ENCODE data around the gene PCSK5.

The PCSK5 gene

DNA sequence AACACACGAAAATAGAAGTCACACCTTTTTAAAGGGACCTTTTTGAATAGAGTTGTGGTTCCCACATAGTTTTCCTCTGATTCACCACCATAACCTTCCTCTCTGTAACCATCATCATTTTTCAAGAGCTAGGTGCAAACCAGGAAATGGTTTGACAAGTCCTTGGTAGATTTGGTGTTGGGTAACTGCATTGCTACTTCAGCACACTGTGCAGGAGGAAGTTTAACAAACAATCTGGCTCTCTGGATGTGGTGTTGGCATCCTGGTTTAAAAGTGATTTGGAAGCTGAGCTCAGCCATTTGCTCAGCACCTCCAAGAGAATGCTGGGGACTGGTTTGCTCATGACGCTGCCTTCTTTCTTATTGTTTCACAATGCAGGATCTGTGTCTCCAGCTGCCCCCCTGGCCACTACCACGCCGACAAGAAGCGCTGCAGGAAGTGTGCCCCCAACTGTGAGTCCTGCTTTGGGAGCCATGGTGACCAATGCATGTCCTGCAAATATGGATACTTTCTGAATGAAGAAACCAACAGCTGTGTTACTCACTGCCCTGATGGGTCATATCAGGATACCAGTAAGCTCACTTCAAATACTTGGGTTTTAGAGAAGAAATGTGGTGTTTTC is 290.7 kb downstream of the PCSK5 start:
- DNase-seq (ENCODE audit: low spot score) (peak; percentile 72), FAIRE-seq (peak; percentile 23)

DNA sequence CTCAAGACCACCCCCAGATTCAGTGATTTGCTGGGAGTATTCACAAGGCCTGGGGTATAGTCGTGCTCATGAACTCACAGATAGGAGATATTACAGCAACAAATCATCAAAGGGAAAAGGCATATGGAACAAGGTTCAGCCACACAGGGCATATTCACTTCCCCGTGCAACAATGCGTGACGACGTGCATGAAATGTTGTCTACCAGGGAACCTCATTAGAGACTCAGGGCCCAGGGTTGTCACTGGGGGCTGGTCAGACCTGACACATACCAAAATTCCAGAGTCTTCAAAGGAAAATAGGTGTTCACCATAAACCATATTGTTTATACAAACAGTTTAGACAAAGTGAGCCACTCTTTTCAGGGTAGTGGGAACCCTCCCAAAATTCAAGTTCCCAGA is 291.3 kb downstream of the PCSK5 start:
- FAIRE-seq (no peak), DNase-seq (ENCODE audit: low spot score) (no peak)

DNA sequence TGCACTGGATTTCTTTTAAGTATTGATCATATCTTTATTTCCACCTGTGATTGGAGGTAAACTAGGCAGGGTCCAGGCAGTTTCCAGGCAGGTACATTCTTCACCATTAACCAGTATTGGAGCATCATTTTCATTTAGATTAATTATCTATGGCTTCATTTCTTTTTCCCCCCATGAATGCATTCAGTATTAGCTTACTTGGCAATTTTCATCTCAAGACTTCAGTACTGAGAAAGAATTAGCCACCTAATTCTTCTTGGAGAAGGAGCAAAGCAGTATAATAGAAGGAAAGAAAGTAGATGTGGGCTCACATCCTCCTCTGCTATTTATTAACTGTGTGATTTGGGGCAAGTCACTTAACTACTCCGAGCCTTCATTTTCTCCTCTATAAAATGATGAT is 295.0 kb downstream of the PCSK5 start:
- FAIRE-seq, result no peak
- DNase-seq (ENCODE audit: low spot score), result no peak

DNA sequence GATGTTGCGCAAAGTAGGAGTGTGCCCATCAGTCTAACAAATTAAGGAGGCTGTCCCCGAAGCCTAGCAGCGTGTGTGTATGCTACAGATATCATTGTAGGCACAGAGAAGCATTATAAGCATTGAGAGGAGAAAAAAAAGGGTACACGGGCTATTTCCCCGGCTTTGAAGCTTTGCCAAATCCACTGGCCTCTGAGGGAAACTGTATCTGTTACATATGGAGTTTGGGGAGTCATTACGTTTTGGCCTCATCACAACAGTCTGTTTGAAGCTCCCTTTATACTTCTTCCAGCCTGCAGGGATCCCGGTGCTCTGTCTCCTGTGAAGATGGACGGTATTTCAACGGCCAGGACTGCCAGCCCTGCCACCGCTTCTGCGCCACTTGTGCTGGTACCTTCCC is 297.8 kb downstream of the PCSK5 start:
- DNase-seq (ENCODE audit: low spot score) (no peak), FAIRE-seq (no peak)

DNA sequence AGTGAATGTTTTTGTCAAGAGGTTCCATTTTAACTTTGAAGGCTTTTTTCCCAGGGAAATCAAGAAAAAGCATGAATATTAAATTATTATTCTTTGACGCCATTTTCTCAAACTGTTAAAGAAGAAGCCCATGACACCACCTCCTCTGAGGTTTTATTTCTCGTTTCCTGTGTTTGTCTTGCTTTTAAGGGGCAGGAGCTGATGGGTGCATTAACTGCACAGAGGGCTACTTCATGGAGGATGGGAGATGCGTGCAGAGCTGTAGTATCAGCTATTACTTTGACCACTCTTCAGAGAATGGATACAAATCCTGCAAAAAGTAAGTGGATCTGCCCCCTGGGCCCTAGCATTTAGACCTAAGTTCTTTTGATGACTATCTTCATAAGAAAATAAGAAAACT is 298.4 kb downstream of the PCSK5 start:
- DNase-seq (ENCODE audit: low spot score), result no peak
- FAIRE-seq, result no peak

DNA sequence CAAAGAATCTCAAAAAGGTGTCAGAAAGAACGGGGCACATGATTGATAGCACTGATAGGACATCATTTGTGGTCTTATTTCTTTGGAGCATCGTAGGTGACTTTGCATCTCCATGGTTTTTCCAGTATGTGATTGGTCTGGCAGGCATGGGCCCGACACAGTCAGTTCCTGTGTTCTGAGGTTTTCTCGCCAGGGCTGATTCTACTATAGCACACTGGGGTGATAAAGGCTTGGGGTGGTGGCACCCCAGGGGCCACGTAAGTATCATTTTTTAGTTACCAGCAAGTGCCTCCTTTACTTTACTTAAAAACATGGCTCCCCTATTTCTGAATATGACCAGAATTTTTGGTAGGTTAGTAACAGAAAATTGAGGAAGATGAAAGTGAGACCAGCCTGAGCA is 301.0 kb downstream of the PCSK5 start:
- FAIRE-seq, result no peak
- no peak for DNase-seq (ENCODE audit: low spot score)

DNA sequence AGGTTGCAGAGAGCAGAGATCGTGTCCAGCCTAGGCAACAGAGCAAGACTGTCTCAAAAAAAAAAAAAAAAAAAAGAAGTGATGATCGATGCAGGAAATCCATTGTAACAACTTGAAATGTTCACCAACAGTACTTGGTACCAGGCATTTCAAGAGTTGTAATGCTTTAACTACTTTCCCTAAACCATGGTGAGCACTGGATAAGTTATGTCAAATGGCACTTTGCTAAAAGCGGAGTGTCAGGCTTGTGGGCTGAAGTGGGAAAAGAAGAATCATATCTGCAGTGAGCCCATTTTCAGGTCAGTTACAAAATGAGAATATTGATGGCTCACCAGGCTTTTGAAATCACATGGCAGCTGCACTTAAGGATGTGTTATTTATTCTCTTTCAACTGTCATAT is 301.5 kb downstream of the PCSK5 start:
- FAIRE-seq (no peak), DNase-seq (ENCODE audit: low spot score) (no peak)

DNA sequence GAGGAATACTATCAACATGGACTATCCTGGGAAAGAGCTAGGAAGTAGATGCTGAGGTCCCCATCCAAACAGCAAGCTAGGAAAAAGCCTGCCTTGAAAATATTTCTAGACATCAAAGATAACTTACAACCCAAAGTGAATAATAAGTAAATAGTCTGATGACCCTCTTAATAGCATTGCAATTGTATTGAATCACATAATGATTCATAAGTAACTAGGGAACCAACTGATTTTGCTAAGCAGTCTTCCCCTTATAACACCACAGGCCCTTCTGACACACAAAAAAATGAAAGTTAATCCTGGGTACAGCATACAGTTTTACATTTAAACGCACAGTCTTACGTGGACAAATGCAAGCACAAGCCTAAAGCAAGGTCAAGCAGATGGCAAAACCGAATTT is 304.4 kb downstream of the PCSK5 start:
- no peak for FAIRE-seq
- DNase-seq (ENCODE audit: low spot score), result no peak

DNA sequence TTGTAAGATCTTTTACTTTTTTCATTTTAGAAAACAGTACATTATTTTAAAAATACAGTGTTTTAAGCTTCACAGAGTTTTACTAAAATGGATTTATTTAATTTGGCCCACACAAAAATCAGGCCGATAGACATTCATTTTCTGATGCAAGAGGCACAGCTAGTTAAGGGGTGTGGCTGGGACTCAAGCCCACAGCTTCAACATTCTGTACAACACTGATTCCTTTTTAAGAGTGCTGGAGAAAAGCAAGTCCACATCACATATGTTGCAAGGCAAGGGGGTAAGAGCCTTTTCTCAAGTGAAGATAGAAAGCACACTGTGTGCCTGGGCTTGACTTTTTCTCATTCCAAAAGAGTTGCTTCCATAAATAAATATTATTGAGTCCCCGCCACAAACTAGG is 307.9 kb downstream of the PCSK5 start:
- DNase-seq (ENCODE audit: low spot score) (no peak), FAIRE-seq (no peak)

DNA sequence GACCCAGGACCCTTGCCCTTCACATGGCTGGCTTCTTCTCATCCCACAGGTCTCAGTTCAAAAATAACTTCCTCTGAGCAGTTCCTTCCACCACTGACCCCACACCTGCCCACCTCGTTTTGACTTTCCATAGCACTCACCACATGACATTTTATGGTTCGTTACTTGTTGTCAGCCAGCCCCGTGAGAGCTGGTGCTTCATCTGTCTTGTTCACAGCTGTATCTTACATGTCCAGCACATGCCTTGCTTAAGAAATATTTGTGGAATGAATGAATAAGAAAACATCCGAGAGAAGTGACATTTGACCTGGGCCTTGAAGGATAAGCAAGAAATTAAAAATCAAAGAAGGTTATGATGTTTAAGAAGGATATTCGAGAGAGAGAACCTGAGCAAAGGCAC is 309.8 kb downstream of the PCSK5 start:
- no peak for FAIRE-seq
- DNase-seq (ENCODE audit: low spot score), result no peak

DNA sequence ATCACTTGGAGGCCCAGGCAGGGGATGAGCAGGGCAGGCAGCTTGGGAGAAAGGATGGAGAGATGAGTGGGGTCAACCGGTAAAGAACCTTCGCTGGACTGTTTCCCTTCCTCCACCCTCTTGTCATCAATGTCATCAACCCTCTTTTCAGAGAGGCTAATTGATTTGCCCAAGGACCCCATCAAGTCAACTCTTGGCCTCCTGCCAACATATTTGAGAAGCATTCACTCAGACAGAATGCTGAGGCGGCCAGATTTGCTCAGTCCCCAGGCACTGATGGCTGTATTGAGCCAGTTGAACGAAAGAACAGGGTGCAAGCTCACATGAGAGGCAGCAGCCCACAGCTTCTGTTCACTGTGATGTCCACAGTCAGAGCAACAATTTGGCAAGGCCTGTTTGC is 310.3 kb downstream of the PCSK5 start:
- FAIRE-seq (no peak), DNase-seq (ENCODE audit: low spot score) (no peak)

DNA sequence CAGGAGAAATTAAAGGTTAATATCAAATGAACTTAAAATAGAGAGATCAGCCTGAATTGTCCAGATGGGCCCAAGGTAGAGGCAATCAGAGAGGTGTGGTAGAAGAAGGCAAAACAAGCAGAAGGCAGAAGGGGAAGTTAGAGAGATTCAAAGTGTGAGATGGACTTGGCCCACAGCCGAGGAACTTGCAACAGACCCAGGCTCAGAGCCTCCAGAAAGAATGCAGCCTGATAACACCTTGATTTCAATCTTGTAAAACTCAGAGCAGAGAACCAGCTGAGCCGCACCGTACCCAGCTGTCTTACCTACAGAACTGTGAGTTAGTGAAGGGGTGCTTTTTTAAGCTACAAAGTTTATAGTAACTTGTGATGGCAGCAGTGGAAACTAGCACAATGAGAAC is 312.9 kb downstream of the PCSK5 start:
- FAIRE-seq, result no peak

DNA sequence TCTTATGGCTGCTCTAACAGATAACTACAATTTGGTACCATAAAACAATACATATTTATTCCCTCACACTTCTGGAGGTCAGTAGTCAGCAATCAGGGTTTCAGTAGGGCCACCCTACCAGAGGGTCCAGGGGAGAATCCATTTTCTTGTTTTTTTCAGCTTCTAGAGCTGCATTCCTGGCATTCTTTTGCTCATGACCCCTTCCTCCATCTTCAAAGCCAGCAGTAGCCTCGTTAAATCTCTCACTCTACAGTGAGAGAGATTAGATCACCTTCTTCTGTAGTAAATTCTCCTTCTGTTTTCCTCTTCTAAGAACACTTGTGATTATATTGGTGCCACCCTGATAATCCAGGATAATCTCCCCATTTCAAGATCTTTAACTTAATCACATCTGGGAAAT is 316.3 kb downstream of the PCSK5 start:
- no peak for DNase-seq (ENCODE audit: low spot score)
- no peak for FAIRE-seq

More for the DNA sequence above, 312.9 kb downstream of the PCSK5 start:
- no peak for DNase-seq (ENCODE audit: low spot score)

DNA sequence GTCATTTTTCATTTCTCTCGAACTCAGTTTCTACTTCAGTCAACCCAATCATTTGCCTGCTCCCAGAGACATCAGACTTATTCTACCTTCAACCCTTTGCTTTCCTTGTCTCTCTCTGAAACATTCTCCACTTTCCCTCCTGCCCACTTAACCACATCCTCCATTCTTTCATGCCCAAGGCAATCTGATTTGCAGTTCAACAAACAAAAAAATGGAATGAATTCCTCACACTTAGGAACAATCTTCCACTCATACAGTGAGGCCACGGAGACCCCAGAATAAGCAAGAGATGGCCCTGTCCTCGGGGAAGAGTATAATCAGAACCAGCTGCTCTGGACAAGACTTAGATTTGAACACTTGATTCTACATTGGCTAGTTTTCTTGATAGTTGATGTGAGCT is 323.3 kb downstream of the PCSK5 start:
- FAIRE-seq (no peak), DNase-seq (ENCODE audit: low spot score) (no peak)

DNA sequence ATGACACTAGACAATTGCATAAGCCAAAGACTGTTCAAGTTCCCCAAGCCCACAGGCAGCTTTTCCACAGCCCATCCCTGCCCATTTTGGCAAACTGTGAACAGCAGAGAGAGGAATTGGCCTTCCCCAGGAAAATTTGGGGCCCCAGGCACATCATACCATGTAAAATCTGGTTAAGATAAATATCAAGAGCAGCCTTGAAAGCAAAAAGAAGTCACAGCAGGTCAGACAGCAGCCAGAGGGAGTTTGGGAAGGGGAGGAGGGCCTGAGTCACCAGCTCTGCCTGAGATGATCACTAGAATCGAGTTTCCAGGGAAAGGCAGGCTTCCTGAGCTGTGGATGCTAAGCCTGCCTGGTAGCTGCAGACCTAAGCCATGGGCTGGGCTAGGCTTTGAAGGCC is 324.6 kb downstream of the PCSK5 start:
- FAIRE-seq, result no peak
- DNase-seq (ENCODE audit: low spot score), result peak; percentile 72

DNA sequence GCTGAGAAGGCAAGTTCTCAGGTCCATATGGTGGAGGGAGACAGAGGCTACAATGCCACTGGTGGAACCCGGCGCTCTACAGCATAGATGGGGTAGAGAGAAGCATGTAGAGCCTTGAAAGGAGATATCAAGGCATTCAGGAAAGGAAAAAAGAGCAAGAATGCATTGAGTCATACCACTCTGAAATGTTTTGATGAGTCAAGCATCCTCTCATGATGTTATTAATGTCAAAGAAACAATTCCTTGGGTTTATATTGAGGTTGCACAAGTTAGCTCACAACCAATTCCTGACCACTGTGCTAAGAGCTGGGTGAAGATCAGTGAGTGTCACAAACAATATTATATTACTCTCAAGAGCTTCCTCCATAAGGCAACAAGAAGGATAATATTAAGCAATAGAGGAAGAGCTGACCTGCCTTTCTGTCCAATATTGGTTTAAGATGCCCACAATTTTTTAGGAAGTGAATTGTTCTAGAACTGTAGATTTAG is 325.7 kb downstream of the PCSK5 start:
- peak; percentile 63 for DNase-seq (ENCODE audit: low spot score)
- no peak for FAIRE-seq

DNA sequence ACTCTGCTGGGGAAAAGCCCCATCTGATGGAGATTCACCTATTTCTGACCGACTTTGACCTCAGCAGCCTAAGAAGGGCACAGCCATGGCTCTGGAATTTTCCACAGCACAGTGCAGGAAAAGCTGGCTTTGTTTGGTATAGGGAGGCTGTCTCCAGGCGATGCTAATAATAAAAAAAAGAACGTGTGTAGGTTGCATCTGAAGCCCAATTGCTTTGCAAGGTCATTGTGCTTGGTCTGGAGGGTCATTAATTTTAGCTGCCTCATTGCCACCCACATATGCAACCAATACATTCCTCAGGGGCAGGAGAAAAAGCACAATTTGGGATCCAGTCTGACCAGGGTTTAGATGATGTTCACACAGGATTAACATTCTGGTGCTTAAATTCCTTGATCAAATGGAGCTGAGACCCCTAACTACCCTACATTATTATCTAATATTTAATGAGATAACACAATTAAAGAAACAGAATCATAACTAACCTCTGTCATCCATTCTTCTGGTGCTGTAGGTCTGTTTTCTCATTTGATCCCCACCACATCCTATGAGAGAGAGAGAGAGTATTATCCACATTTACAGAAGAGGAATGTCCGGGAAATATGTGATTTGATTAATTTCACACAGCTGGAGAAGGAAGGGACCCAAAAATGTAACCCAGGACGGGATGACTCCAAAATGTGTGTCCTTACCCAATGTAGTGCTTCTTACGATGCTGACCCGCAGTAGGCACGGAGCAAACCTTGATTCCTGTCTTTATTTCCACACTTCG is 327.8 kb downstream of the PCSK5 start:
- DNase-seq (ENCODE audit: low spot score) (no peak), FAIRE-seq (no peak)

DNA sequence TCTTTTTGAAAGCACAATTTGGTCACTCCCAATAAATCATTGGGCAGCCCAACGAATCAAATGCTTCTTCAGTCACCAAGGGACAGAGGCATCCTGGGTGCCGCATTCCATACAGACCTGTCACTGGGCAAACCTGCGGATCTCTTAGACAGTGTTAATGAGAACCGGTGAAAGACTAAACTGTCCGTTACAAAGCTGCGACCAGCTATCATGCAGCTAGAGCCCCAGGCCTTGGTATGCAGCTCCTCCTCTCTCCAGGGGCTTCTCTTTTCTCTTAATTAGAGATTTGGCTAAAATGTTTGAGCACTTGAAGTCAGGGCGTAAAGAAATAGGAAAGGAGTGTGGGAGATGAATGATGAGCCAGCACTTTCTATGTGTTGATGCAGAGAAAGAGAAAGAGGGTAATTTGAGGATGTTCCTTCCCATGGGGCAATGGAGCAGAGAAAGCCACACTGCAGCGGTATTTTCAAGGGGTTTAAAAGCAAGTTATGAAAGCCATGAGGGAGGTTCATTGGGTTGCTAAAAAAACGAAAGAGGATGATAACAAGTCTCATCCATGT is 328.5 kb downstream of the PCSK5 start:
- peak; percentile 54 for DNase-seq (ENCODE audit: low spot score)
- FAIRE-seq, result peak; percentile 35

DNA sequence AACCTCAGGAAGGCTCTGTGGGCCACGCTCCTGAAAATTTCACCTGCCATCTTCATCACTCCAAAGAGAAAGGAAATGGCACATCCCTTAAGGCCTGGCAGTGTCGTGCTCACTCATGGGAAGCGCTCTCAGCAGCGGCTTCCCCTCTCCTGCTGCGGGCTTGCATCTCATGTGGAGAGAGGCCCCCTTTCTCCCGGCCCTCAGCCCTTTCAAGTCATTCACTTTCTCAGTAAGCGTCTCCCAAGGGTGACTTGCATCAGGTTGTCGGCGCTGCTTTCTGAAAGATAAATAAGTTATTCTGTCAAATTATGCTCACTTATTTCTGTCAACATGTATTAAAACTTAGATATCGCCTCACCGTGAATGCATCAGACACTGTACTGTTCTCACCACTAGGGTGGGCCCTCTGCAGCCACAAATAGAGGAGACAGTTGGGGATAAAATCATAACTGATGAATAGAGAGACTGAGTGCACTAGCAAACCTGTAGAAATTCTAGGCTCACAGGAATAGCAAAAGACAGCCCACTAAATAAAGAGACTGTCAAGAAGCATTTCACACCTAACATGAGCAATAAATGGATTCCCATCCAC is 329.2 kb downstream of the PCSK5 start:
- FAIRE-seq, result no peak
- DNase-seq (ENCODE audit: low spot score), result no peak

DNA sequence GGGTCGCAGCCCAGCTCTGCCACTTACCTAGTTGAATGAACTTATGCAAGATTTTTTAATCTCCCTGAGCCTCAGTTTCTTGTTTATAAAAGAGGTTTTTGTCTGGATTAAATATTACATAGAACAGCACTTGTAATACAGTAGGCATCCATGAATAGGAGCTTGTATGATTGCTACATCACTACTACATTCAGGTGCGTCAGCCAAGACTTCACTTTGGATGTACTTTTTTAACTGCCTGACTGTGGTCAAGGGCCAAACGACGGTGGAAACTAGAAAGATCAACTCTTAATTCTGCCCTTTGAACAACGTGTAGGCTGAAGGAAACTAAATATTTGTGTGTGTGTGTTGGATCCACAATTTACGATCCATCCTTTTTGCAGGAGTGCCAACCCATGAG is 330.9 kb downstream of the PCSK5 start:
- FAIRE-seq, result no peak
- no peak for DNase-seq (ENCODE audit: low spot score)

DNA sequence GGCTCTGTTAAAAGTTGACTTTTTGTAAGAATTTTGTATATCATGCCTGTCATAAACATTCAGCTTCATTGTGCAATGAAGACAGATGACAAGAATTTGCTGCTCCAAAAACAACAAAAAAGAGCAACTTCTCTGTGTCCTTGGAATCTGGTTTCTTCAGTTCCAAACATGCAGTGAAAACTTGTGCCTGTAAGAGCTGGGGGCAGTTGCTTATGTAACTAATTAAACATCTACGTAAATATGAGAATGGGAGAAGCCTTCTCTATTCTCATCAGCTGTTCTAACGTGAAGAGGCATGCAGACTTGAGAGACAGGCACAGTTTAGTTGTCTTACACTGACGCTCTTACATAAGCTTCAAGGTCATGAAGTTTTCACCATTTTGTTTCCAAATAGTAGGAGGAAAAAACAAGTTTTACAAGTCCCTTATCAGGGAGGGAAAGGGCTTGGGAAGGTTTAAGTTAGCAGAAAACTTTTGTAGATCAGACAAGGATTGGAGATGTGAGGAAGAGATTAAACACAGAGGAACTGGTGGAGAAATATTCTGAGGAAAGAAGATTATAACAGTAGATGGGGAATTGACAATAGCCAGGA is 333.4 kb downstream of the PCSK5 start:
- DNase-seq (ENCODE audit: low spot score) (no peak), FAIRE-seq (no peak)

DNA sequence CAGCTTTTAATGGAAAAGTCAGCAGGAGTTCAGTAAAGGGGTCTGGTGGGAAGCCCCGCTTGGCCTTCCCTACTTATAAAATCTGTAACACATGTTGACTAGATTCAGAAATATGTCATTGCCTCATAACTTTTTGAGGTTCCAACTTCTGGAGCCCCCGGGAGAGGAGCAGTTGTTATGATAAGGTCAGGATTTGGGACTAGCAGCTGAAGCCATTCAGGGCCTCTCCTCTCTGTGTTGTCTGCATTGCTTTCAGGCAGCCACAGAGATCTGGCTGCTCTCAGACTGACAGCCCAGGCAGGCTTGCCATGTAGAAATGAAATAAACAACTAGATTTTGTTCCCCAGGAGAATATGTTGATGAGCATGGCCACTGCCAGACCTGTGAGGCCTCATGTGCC is 336.7 kb downstream of the PCSK5 start:
- DNase-seq (ENCODE audit: low spot score) (no peak), FAIRE-seq (no peak)

Measured in urothelium cell line (cell line).